Neural cell (in vitro differentiated cells): ENCODE data around the gene TCF4. TPM values are rescaled to one million over a fixed set of nuclear protein-coding genes. Genes with fewer than 3 reads are reported as not detected.

Source experiments
- H2AFZ ChIP-seq: fragments of 200-600, 300-800 bp; sonication (generic), shearing (Covaris generic); 2 replicates; pipeline ENCODE4 v1.6.0; 2014; ENCODE audit warnings: low read depth, mild to moderate bottlenecking, antibody characterized with exemption, low read length, moderate library complexity
- H3F3A ChIP-seq: fragments of 200-600 bp; shearing (Covaris generic); 2 replicates; pipeline ENCODE4 v1.6.1; 2016; ENCODE audit warnings: mild to moderate bottlenecking, moderate library complexity, mixed read lengths, antibody characterized with exemption, low read length; ENCODE audit not compliant: insufficient read depth, poor library complexity, severe bottlenecking
- H3K27ac ChIP-seq: fragments of 200-600, 300-800 bp; sonication (generic), shearing (Covaris generic); 2 replicates; pipeline ENCODE4 v1.5.1; 2014; ENCODE audit warnings: mild to moderate bottlenecking, low read length, moderate library complexity
- H3K27me3 ChIP-seq: fragments of 300-800, 200-600 bp; sonication (generic), shearing (Covaris generic); 2 replicates; pipeline ENCODE4 v1.6.0; 2014; ENCODE audit warnings: mild to moderate bottlenecking, low read depth, low read length, moderate library complexity; ENCODE audit not compliant: insufficient read depth
- H3K36me3 ChIP-seq: fragments of 300-800, 200-600 bp; sonication (generic), shearing (Covaris generic); 2 replicates; pipeline ENCODE4 v1.5.1; 2014; ENCODE audit warnings: mild to moderate bottlenecking, antibody characterized with exemption, low read length, moderate library complexity; ENCODE audit not compliant: insufficient read depth
- H3K4me2 ChIP-seq: fragments of 300-800, 200-600 bp; sonication (generic), shearing (Covaris generic); 2 replicates; pipeline ENCODE4 v1.6.0; 2014; ENCODE audit warnings: mild to moderate bottlenecking, low read length
- H3K4me3 ChIP-seq: fragments of 300-800, 200-600 bp; sonication (generic), shearing (Covaris generic); 2 replicates; pipeline ENCODE4 v1.5.1; 2014; ENCODE audit warnings: mild to moderate bottlenecking, low read length, moderate library complexity
- H3K79me2 ChIP-seq: fragments of 200-600 bp; shearing (Covaris generic); replicated peaks from 2 replicates; pipeline ENCODE4 v1.6.0; 2014; ENCODE audit warnings: mild to moderate bottlenecking, low read length, moderate library complexity; ENCODE audit not compliant: insufficient read depth
- H3K9ac ChIP-seq: fragments of 300-800, 200-600 bp; sonication (generic), shearing (Covaris generic); 2 replicates; pipeline ENCODE4 v1.6.1; 2016; ENCODE audit warnings: mild to moderate bottlenecking, low read length, mixed read lengths
- H3K9me2 ChIP-seq: fragments of 200-600 bp; shearing (Covaris generic); 2 replicates; pipeline ENCODE4 v1.6.1; 2016; ENCODE audit warnings: mild to moderate bottlenecking, low read length, mixed read lengths; ENCODE audit not compliant: insufficient read depth
- H3K9me3 ChIP-seq: fragments of 200-600, 300-800 bp; sonication (generic), shearing (Covaris generic); 2 replicates; pipeline ENCODE4 v1.6.1; 2016; ENCODE audit warnings: mild to moderate bottlenecking, mixed run types, low read length, moderate library complexity, mixed read lengths
- H4K20me1 ChIP-seq: fragments of 200-600 bp; shearing (Covaris generic); 2 replicates; pipeline ENCODE4 v1.6.1; 2016; ENCODE audit warnings: mild to moderate bottlenecking, mixed run types; ENCODE audit not compliant: insufficient read depth
- EP300 ChIP-seq: fragments of 450-650 bp; conservative IDR thresholded peaks from 2 replicates; pipeline ENCODE4 v1.6.1; 2014; ENCODE audit warnings: antibody characterized with exemption, mild to moderate bottlenecking, moderate library complexity; ENCODE audit not compliant: poor library complexity, severe bottlenecking
- EZH2 ChIP-seq: fragments of 200-600, 300-800 bp; shearing (Covaris generic), sonication (generic); IDR thresholded peaks from 2 replicates; pipeline ENCODE4 v1.6.1; 2014; ENCODE audit warnings: antibody characterized with exemption, low read length, borderline replicate concordance, mild to moderate bottlenecking; ENCODE audit not compliant: insufficient read depth, poor library complexity, severe bottlenecking
- MXI1 ChIP-seq: fragments of 450-650 bp; conservative IDR thresholded peaks from 2 replicates; pipeline ENCODE4 v1.6.1; 2014; ENCODE audit warnings: antibody characterized with exemption, mild to moderate bottlenecking; ENCODE audit not compliant: poor library complexity, severe bottlenecking
- POLR2AphosphoS5 ChIP-seq: IDR thresholded peaks from 2 replicates; pipeline ENCODE4 v1.6.1; 2012
- RAD21 ChIP-seq: fragments of 450-650 bp; conservative IDR thresholded peaks from 2 replicates; pipeline ENCODE4 v1.6.1; 2014; ENCODE audit warnings: antibody characterized with exemption, mild to moderate bottlenecking, moderate library complexity
- SMC3 ChIP-seq: fragments of 450-650 bp; conservative IDR thresholded peaks from 2 replicates; pipeline ENCODE4 v1.6.1; 2014; ENCODE audit warnings: antibody characterized with exemption, mild to moderate bottlenecking, moderate library complexity; ENCODE audit not compliant: poor library complexity
- TAF1 ChIP-seq: IDR thresholded peaks from 2 replicates; pipeline ENCODE4 v1.6.1; 2012; ENCODE audit warnings: low read depth
- polyA plus RNA-seq: library from polyadenylated mRNA; depleted of rRNA; stranded (reverse); fragments of >200 nt; gene quantifications from 2 replicates; pipeline ENCODE4 v1.2.3, GENCODE V29; 2014
- TF ChIP-seq, protein P1 (sequence below): IDR thresholded peaks from 2 replicates; pipeline ENCODE4 v1.6.1; 2012; ENCODE audit warnings: borderline replicate concordance
- TF ChIP-seq, protein P2 (sequence below): fragments of 450-650 bp; IDR thresholded peaks from 2 replicates; pipeline ENCODE4 v1.5.1; 2014; ENCODE audit warnings: antibody characterized with exemption, mild to moderate bottlenecking, moderate library complexity; ENCODE audit not compliant: poor library complexity, severe bottlenecking

Gene TCF4
- polyA plus RNA-seq, 1 donor from 2014 or later: 7.0 TPM

DNA sequence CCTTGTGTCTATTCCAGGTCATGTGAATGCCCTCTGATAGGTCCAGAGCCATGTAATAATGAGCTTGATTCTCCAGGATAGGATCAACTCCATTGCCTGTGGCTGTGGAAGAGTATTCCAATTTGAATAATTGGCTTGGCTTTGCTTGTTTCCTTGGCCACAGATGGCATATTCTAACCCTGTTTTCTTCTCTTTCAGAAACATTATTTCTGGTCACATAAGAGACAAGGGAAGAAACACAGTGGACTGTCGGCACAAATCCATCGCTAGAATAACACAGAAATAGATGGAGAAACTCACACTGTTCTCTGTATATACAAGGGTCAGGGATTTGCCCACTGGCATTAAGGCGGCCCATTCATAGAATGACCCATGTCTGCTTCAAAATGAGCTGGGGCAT lies 350.3 kb downstream of the TCF4 start:
- Histone ChIP-seq H3K27ac (no peak overlapping the region), H3K79me2 (no peaks in the 10 kb centered on the region), H3K27me3 (no peaks in the 10 kb centered on the region), H3K9ac (no peak overlapping the region), H3K9me2 (no peaks in the 10 kb centered on the region), H4K20me1 (no peaks in the 10 kb centered on the region), H3K4me3 (no peak overlapping the region), H3K4me2 (no peak overlapping the region), H3K36me3 (no peaks in the 10 kb centered on the region), H2AFZ (no peak overlapping the region), H3K9me3 (no peaks in the 10 kb centered on the region), H3F3A (no peaks in the 10 kb centered on the region)
- TF ChIP-seq MXI1: no peak
- no peak for TF ChIP-seq RAD21
- TF ChIP-seq TAF1: no peak
- TF ChIP-seq, protein P1, sequence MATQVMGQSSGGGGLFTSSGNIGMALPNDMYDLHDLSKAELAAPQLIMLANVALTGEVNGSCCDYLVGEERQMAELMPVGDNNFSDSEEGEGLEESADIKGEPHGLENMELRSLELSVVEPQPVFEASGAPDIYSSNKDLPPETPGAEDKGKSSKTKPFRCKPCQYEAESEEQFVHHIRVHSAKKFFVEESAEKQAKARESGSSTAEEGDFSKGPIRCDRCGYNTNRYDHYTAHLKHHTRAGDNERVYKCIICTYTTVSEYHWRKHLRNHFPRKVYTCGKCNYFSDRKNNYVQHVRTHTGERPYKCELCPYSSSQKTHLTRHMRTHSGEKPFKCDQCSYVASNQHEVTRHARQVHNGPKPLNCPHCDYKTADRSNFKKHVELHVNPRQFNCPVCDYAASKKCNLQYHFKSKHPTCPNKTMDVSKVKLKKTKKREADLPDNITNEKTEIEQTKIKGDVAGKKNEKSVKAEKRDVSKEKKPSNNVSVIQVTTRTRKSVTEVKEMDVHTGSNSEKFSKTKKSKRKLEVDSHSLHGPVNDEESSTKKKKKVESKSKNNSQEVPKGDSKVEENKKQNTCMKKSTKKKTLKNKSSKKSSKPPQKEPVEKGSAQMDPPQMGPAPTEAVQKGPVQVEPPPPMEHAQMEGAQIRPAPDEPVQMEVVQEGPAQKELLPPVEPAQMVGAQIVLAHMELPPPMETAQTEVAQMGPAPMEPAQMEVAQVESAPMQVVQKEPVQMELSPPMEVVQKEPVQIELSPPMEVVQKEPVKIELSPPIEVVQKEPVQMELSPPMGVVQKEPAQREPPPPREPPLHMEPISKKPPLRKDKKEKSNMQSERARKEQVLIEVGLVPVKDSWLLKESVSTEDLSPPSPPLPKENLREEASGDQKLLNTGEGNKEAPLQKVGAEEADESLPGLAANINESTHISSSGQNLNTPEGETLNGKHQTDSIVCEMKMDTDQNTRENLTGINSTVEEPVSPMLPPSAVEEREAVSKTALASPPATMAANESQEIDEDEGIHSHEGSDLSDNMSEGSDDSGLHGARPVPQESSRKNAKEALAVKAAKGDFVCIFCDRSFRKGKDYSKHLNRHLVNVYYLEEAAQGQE: no peak
- TF ChIP-seq EP300: no peak
- TF ChIP-seq SMC3: no peak
- TF ChIP-seq EZH2: no peak
- TF ChIP-seq POLR2AphosphoS5: no peak
- TF ChIP-seq, protein P2, sequence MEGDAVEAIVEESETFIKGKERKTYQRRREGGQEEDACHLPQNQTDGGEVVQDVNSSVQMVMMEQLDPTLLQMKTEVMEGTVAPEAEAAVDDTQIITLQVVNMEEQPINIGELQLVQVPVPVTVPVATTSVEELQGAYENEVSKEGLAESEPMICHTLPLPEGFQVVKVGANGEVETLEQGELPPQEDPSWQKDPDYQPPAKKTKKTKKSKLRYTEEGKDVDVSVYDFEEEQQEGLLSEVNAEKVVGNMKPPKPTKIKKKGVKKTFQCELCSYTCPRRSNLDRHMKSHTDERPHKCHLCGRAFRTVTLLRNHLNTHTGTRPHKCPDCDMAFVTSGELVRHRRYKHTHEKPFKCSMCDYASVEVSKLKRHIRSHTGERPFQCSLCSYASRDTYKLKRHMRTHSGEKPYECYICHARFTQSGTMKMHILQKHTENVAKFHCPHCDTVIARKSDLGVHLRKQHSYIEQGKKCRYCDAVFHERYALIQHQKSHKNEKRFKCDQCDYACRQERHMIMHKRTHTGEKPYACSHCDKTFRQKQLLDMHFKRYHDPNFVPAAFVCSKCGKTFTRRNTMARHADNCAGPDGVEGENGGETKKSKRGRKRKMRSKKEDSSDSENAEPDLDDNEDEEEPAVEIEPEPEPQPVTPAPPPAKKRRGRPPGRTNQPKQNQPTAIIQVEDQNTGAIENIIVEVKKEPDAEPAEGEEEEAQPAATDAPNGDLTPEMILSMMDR: no peak

- no peaks in the 10 kb centered on the region for H3K36me3 ChIP-seq
- no peaks in the 10 kb centered on the region for H4K20me1 ChIP-seq
- H3K9ac ChIP-seq: no peak overlapping the region
- no peak overlapping the region for H3K27ac ChIP-seq
- H3K4me3 ChIP-seq: peak overlapping the region; percentile 3
- H3K4me2 ChIP-seq: no peak overlapping the region
- TF ChIP-seq EP300 (peak; percentile 79), POLR2AphosphoS5 (peak; percentile 57)
- TF ChIP-seq, protein P2: no peak
- H3K27me3 ChIP-seq: no peaks in the 10 kb centered on the region
- H3K9me2 ChIP-seq: no peaks in the 10 kb centered on the region
- no peak overlapping the region for H2AFZ ChIP-seq
- H3F3A ChIP-seq: no peaks in the 10 kb centered on the region
- H3K79me2 ChIP-seq: no peaks in the 10 kb centered on the region
- no peaks in the 10 kb centered on the region for H3K9me3 ChIP-seq
Observed at GRCh38 chr18:55236150-55236931, 351.7 kb downstream of the TCF4 start.
